HL-60 (cell line): ENCODE data around the gene ADAMTS8.

ENCODE experiments used
- DNase-seq, 2 experiments: peaks; one replicate each; pipeline ENCODE4 v3.0.0-alpha.2; 2010 to 2020; ENCODE audit warnings: low read depth in 1 of 2, low spot score in 1 of 2
- H3K27ac ChIP-seq: fragments of 250-450 bp; sonication (Bioruptor Pico); replicated peaks from 2 replicates; pipeline ENCODE4 v1.5.1; 2020; ENCODE audit warnings: mild to moderate bottlenecking, moderate library complexity
- H3K27me3 ChIP-seq: fragments of 250-450 bp; sonication (Bioruptor Pico); 2 replicates; pipeline ENCODE4 v1.5.1; 2021; ENCODE audit warnings: mild to moderate bottlenecking, moderate library complexity; ENCODE audit not compliant: insufficient read depth, poor library complexity, severe bottlenecking
- H3K4me3 ChIP-seq: replicated peaks from 2 replicates; pipeline ENCODE4 v1.5.1; 2011; ENCODE audit warnings: mild to moderate bottlenecking, control low read depth, low read length; ENCODE audit not compliant: insufficient read depth
- GABPA ChIP-seq: IDR thresholded peaks from 2 replicates; pipeline ENCODE4 v1.6.1; 2012; ENCODE audit warnings: low read depth
- POLR2AphosphoS5 ChIP-seq: IDR thresholded peaks from 2 replicates; pipeline ENCODE4 v1.6.1; 2012; ENCODE audit warnings: low read depth
- SPI1 ChIP-seq: IDR thresholded peaks from 2 replicates; pipeline ENCODE4 v1.6.1; 2012; ENCODE audit warnings: low read depth, mild to moderate bottlenecking, borderline replicate concordance
- TF ChIP-seq, protein P1 (sequence below): IDR thresholded peaks from one replicate; pipeline ENCODE4 v1.5.1; 2011; ENCODE audit warnings: low read length, control low read depth, inconsistent platforms; ENCODE audit not compliant: insufficient read depth
- TF ChIP-seq, protein P2 (sequence below): IDR thresholded peaks from 2 replicates; pipeline ENCODE4 v1.6.1; 2012; ENCODE audit warnings: low read depth; ENCODE audit not compliant: insufficient replicate concordance

ADAMTS8 gene

DNA sequence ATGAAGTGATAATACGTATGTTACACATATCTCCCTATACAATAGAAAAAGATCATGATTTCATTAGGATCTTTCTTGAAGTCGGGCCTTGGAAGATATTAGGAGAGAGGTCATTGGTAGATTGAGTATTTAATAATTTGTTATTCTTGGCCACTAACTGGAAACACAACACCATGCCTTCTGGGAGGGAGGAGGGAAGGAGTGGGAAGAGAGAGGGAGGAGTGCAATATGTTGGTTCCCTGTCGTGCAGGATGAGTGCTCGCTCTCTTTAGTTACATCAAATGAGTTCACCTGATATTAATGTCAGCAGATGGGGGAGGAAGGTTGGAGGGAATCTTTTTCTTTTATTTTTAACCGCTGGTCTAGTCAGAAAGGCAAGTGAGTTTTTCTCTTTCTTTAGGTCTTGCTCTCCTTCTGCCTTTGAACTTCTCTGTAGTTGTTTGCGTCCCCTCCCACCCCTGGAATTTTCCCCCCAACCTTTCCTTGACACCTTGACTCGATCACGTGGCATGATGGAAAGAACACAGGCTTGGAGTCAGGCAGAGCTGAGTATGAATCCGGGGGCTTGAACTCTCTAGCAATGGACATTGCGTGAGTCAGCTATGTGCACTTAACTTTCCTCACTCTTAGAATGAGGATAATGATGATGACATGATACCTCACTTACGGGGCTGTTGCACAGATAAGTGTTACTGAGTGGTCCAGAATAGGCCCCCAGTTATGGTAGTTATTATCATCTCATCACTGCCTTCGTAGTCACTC is 26.3 kb upstream of the ADAMTS8 start:
- no peak overlapping the region for H3K4me3 ChIP-seq
- peaks cover 17% of the 10 kb centered on the region for H3K27me3 ChIP-seq
- H3K27ac ChIP-seq = no peak overlapping the region
- DNase-seq = no peak
- TF ChIP-seq SPI1 = no peak
- TF ChIP-seq, protein P1, sequence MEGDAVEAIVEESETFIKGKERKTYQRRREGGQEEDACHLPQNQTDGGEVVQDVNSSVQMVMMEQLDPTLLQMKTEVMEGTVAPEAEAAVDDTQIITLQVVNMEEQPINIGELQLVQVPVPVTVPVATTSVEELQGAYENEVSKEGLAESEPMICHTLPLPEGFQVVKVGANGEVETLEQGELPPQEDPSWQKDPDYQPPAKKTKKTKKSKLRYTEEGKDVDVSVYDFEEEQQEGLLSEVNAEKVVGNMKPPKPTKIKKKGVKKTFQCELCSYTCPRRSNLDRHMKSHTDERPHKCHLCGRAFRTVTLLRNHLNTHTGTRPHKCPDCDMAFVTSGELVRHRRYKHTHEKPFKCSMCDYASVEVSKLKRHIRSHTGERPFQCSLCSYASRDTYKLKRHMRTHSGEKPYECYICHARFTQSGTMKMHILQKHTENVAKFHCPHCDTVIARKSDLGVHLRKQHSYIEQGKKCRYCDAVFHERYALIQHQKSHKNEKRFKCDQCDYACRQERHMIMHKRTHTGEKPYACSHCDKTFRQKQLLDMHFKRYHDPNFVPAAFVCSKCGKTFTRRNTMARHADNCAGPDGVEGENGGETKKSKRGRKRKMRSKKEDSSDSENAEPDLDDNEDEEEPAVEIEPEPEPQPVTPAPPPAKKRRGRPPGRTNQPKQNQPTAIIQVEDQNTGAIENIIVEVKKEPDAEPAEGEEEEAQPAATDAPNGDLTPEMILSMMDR = no peak
- no peak for TF ChIP-seq GABPA
- TF ChIP-seq, protein P2, sequence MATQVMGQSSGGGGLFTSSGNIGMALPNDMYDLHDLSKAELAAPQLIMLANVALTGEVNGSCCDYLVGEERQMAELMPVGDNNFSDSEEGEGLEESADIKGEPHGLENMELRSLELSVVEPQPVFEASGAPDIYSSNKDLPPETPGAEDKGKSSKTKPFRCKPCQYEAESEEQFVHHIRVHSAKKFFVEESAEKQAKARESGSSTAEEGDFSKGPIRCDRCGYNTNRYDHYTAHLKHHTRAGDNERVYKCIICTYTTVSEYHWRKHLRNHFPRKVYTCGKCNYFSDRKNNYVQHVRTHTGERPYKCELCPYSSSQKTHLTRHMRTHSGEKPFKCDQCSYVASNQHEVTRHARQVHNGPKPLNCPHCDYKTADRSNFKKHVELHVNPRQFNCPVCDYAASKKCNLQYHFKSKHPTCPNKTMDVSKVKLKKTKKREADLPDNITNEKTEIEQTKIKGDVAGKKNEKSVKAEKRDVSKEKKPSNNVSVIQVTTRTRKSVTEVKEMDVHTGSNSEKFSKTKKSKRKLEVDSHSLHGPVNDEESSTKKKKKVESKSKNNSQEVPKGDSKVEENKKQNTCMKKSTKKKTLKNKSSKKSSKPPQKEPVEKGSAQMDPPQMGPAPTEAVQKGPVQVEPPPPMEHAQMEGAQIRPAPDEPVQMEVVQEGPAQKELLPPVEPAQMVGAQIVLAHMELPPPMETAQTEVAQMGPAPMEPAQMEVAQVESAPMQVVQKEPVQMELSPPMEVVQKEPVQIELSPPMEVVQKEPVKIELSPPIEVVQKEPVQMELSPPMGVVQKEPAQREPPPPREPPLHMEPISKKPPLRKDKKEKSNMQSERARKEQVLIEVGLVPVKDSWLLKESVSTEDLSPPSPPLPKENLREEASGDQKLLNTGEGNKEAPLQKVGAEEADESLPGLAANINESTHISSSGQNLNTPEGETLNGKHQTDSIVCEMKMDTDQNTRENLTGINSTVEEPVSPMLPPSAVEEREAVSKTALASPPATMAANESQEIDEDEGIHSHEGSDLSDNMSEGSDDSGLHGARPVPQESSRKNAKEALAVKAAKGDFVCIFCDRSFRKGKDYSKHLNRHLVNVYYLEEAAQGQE = no peak
- no peak for TF ChIP-seq POLR2AphosphoS5

DNA sequence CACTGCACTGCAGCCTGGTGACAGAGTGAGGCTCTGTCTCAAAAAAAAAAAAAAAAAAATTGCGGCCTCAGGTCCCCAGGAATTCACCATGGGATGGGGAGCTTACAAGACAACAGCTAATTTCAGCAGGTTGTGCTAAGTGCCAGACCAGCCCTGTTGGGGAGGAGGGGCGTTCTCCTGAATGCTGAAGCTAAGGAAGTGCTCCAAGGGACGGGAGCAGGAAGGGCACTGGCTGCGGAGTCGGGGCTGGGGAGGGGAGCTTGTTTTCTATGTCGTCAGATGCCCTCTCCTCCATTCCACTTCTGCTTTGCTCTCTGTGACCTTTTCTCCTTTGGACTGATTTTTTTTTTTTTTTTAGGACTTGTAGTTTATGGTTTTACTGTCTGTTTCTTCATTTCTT is 24.5 kb upstream of the ADAMTS8 start:
- no peak for DNase-seq
- Histone ChIP-seq H3K4me3 (no peak overlapping the region), H3K27ac (no peak overlapping the region), H3K27me3 (peaks cover 34% of the 10 kb centered on the region)
- TF ChIP-seq, protein P2 = no peak
- no peak for TF ChIP-seq POLR2AphosphoS5
- no peak for TF ChIP-seq SPI1
- TF ChIP-seq GABPA = no peak
- TF ChIP-seq, protein P1 = no peak

DNA sequence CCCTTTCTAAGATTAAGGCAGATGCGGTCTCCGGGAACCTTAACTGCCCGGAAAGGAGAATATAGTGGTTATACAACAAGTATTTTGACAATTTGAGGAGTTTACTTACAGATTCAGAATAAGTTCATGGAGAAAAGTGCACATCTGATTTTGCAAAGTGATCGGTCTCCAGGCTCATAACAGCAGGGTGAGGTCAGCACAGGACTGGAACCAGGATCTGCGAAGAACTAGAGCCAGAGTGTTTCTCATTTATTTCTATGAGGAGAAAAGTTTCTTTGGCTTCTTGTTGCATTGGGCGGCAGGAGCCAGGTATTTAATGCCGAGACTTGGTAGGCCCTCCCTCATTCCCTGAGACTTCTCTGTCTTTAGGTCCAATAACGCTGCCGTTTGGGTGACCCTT is 23.8 kb upstream of the ADAMTS8 start:
- DNase-seq = no peak
- no peak overlapping the region for H3K4me3 ChIP-seq
- TF ChIP-seq POLR2AphosphoS5 = no peak
- TF ChIP-seq, protein P2 = no peak
- TF ChIP-seq SPI1 = no peak
- no peak for TF ChIP-seq GABPA
- TF ChIP-seq, protein P1 = no peak
- H3K27ac ChIP-seq = no peak overlapping the region
- peaks cover 38% of the 10 kb centered on the region for H3K27me3 ChIP-seq
